Pancreas (tissue), 10 donors: ENCODE data around the gene NR3C2. TPM values are rescaled to one million over a fixed set of nuclear protein-coding genes. Genes with fewer than 3 reads are reported as not detected.

Source experiments
- ATAC-seq, 4 donors: fragments of 200-7000 bp; cut with Tn5 transposase; one replicate each; pipeline versions ENCODE4 v1.8.0 to v1.9.1; 2020; ENCODE audit warnings: mild to moderate bottlenecking in 4 of 4, moderate library complexity in 4 of 4
- DNase-seq, 6 donors: peaks; one replicate each; pipeline ENCODE4 v3.0.0-alpha.2; 2020
- FAIRE-seq: peaks from 2 replicates; lab custom pipeline; 2012; peaks lifted over from hg19 to GRCh38; lab: Jason Lieb, UNC
- H3K27ac ChIP-seq, 4 donors: fragments of 200-600 bp; sonication (generic); 1 replicate in 3 of 4; 2 replicates in 1 of 4; pipeline versions ENCODE4 v1.5.0 to v1.8.0; 2020
- H3K27me3 ChIP-seq, 4 donors: fragments of 200-600 bp; one replicate each; pipeline ENCODE4 v1.8.0; 2021
- H3K36me3 ChIP-seq, 3 donors: fragments of 200-600 bp; sonication (generic) in 1 of 3; one replicate each; pipeline versions ENCODE4 v1.5.0 to v1.8.0; 2020 to 2021
- H3K4me1 ChIP-seq, 3 donors: fragments of 200-600 bp; one replicate each; pipeline ENCODE4 v1.8.0; 2021
- H3K4me3 ChIP-seq, 4 donors: fragments of 200-600 bp; sonication (generic) in 2 of 4; one replicate each; pipeline versions ENCODE4 v1.5.0 to v1.8.0; 2020 to 2021
- H3K9me3 ChIP-seq, 4 donors: fragments of 200-600 bp; one replicate each; pipeline ENCODE4 v1.8.0; 2021
- CTCF ChIP-seq, 4 donors: fragments of 200-600 bp; sonication (generic) in 3 of 4; IDR thresholded peaks; one replicate each; pipeline versions ENCODE4 v1.5.0 to v1.8.0; 2021; ENCODE audit warnings: antibody characterized with exemption in 4 of 4
- WGBS, 2 donors: extraction: QIAGEN DNeasy Blood & Tissue Kit; methylation state at CpG; one replicate each; pipeline ENCODE4 v1.1.7; 2013; 5-methylcytosine and 5-hydroxymethylcytosine counted together
- intact Hi-C, 3 donors: fragments of 100-400 bp; cut with DNase I; formaldehyde crosslinking; loops; one replicate each; pipeline versions ENCODE4 v1.11.1 to v1.14.2; 2022
- polyA plus RNA-seq, 2 donors: library from polyadenylated mRNA; stranded (reverse); fragments of 200-250 nt; gene quantifications; one replicate each; pipeline ENCODE4 v1.2.3, GENCODE V29; 2013
- total RNA-seq, 6 donors: library from RNA; stranded (reverse); fragmentation: NEBNext Ultra II Directional in 4 of 6; extraction: Animal tissue kit (Norgen Biotek cat#: 25700) in 4 of 6; gene quantifications; one replicate each; pipeline versions ENCODE4 v1.2.1 to v1.2.4, GENCODE V29; 2021 to 2023
- donor health status: healthy with polysubstance abuse.
- donor health status: DM: no; HTN: no; CAD: no; lungs with moderate emphysema.
- donor health status: DM: no; HTN: no; CAD: no.
- donor health status: control.
- donor health status: control.
- donor health status: Bipolar disorder and iron deficiency.
- donor health status: DM: yes; HTN: yes; CAD: no.
- donor health status: DM: no; HTN: no; CAD: no.
- donor health status: DM: no; HTN: no; CAD: no.
- donor health status: DM: yes; HTN: yes; CAD: no.

NR3C2 gene
- total and polyA plus RNA-seq, 8 donors, result 2.5 to 15.7 (median 12.5) TPM

GRCh38 chr4:148310756-148311155 lies 131.5 kb downstream of the NR3C2 start:
- no peak for TF ChIP-seq CTCF (IDR thresholded peaks at IDR 0.05)
- H3K9me3 ChIP-seq, result no peaks in the 10 kb centered on the region

GRCh38 chr4:148305751-148306150 lies 136.5 kb downstream of the NR3C2 start:
- H3K36me3 ChIP-seq, result no peaks in the 10 kb centered on the region
- ATAC-seq (peak; percentile 49 to 71 (median 63)), FAIRE-seq (no peak), DNase-seq (no peak)
- intact Hi-C loops, result no loop called here
- no peak for TF ChIP-seq CTCF (IDR thresholded peaks at IDR 0.05)
- H3K9me3 ChIP-seq, result no peaks in the 10 kb centered on the region
- H3K27ac ChIP-seq, result peak overlapping the region in 1 of 4 donors; percentile 37
- peaks cover 0 to 19% (median 17%) of the 10 kb centered on the region in 3 donors for H3K4me1 ChIP-seq
- no peaks in the 10 kb centered on the region for H3K27me3 ChIP-seq
- 33 to 35% methylated on average over 3 of the region's 3 CpGs for WGBS, 2 donors
- no peak overlapping the region for H3K4me3 ChIP-seq

More at GRCh38 chr4:148310756-148311155, 131.5 kb downstream of the NR3C2 start:
- FAIRE-seq, result no peak
- Histone ChIP-seq H3K4me1 (peaks cover 4 to 30% (median 21%) of the 10 kb centered on the region in 3 donors), H3K4me3 (no peak overlapping the region), H3K27me3 (no peaks in the 10 kb centered on the region), H3K36me3 (no peaks in the 10 kb centered on the region), H3K27ac (no peak overlapping the region)
- ATAC-seq, result peak in 2 of 4 donors; percentile 15 to 19
- no peak for DNase-seq
- intact Hi-C loops, result no loop called here
- 68 to 79% methylated on average over 3 of the region's 3 CpGs for WGBS, 2 donors

GRCh38 chr4:148302416-148302815 lies 139.8 kb downstream of the NR3C2 start:
- Histone ChIP-seq H3K27ac (no peak overlapping the region), H3K9me3 (no peaks in the 10 kb centered on the region), H3K27me3 (no peaks in the 10 kb centered on the region), H3K4me1 (peaks cover 0 to 15% (median 12%) of the 10 kb centered on the region in 3 donors), H3K4me3 (no peak overlapping the region), H3K36me3 (no peaks in the 10 kb centered on the region)
- no peak for FAIRE-seq
- no peak for TF ChIP-seq CTCF (IDR thresholded peaks at IDR 0.05)
- intact Hi-C loops, result no loop called here
- DNase-seq, result no peak
- WGBS, 2 donors, result 56 to 60% methylated on average over 1 of the region's 1 CpG
- ATAC-seq, result no peak

DNA sequence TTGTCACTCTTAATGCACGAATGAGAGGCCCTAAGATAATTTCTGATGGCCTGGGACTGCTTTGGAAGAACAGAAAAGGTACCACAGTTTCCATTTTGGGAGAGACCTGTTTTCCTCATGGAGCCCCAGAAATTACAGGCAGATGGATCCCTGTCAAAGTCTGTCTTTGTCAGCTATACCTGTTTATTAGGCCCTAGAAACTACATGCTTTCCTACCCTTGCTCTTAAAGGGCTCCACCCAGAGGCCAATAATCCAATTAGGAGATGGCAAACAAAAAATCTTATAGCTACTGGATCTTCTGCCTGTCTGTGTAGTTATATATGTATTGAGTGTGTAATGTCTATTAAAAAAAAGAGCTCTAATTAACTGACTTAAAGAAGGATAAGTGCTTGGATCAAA lies 141.3 kb downstream of the NR3C2 start:
- Histone ChIP-seq H3K4me1 (peaks cover 0 to under 1% (median 0%) of the 10 kb centered on the region in 3 donors), H3K4me3 (no peak overlapping the region), H3K36me3 (no peaks in the 10 kb centered on the region), H3K27me3 (no peaks in the 10 kb centered on the region), H3K9me3 (no peaks in the 10 kb centered on the region), H3K27ac (no peak overlapping the region)
- FAIRE-seq, result no peak
- intact Hi-C loops, result no loop called here
- no peak for ATAC-seq
- WGBS, 2 donors, result 87 to 90% methylated on average over 1 of the region's 1 CpG
- no peak for TF ChIP-seq CTCF (IDR thresholded peaks at IDR 0.05)
- DNase-seq, result no peak

GRCh38 chr4:148299337-148299736 lies 142.9 kb downstream of the NR3C2 start:
- H3K27me3 ChIP-seq, result no peaks in the 10 kb centered on the region
- WGBS, 2 donors, result 95 to 97% methylated on average over 9 of the region's 9 CpGs
- intact Hi-C loops, result no loop called here
- DNase-seq (peak in 1 of 6 donors; percentile 56), FAIRE-seq (no peak), ATAC-seq (no peak)
- no peak overlapping the region for H3K27ac ChIP-seq
- no peaks in the 10 kb centered on the region for H3K9me3 ChIP-seq
- H3K36me3 ChIP-seq, result no peaks in the 10 kb centered on the region
- no peaks in the 10 kb centered on the region for H3K4me1 ChIP-seq
- H3K4me3 ChIP-seq, result no peak overlapping the region
- TF ChIP-seq CTCF (IDR thresholded peaks at IDR 0.05), result no peak
